ENCODE data around the gene VCP.

VCP gene

GRCh38 chr9:35114113-35114839 is 41.9 kb upstream of the VCP start:
- no peaks in the 10 kb centered on the region for H3K79me2 ChIP-seq (ENCODE audit: control insufficient read depth, insufficient read depth, low read length)
- peak overlapping the region; percentile 85 for H3K9ac ChIP-seq (ENCODE audit: low read length)
- peak overlapping the region; percentile 81 for H3K18ac ChIP-seq (ENCODE audit: low read length)
- H2BK5ac ChIP-seq (ENCODE audit: low read length), result peak overlapping the region; percentile 33
- no peak overlapping the region for H2AK5ac ChIP-seq (ENCODE audit: low read length)
- H3K27ac ChIP-seq (ENCODE audit: low read depth, low read length), result peak overlapping the region; percentile 93
- H3K4ac ChIP-seq (ENCODE audit: low read depth, low read length), result peak overlapping the region; percentile 74
- no peak overlapping the region for H4K5ac ChIP-seq (ENCODE audit: low read length)
- no peak overlapping the region for H2BK120ac ChIP-seq (ENCODE audit: low read depth, low read length)
- H3K79me1 ChIP-seq (ENCODE audit: low read length), result peaks cover 10% of the 10 kb centered on the region
- no peaks in the 10 kb centered on the region for H3K27me3 ChIP-seq (ENCODE audit: insufficient read depth, low read length, poor library complexity)
- WGBS (ENCODE audit: extremely low coverage, insufficient coverage, low lambda C conversion rate), result no CpG with 5 or more reads among the region's 5 CpGs
- H3K23ac ChIP-seq (ENCODE audit: low read length), result no peak overlapping the region
- peak overlapping the region; percentile 61 for H2BK15ac ChIP-seq (replicated peaks; ENCODE audit: low read depth)
- H4K8ac ChIP-seq (ENCODE audit: low read depth, low read length), result no peak overlapping the region
- H3K4me1 ChIP-seq (ENCODE audit: control insufficient read depth, low read depth, low read length), result peaks cover 9% of the 10 kb centered on the region
- H3K4me3 ChIP-seq (ENCODE audit: low read length), result no peak overlapping the region
- H3K56ac ChIP-seq (ENCODE audit: low read length), result peak overlapping the region; percentile 85
- DNase-seq, result peak; percentile 100
- H3K36me3 ChIP-seq (ENCODE audit: control insufficient read depth, insufficient read depth, low read length), result no peaks in the 10 kb centered on the region
- H3K4me2 ChIP-seq (ENCODE audit: low read length), result peak overlapping the region; percentile 94

- H3K27me3 ChIP-seq (ENCODE audit: insufficient read depth, low read length, poor library complexity), result no peaks in the 10 kb centered on the region
These were observed 40.0 kb upstream of the VCP start for GRCh38 chr9:35112257-35113020.

GRCh38 chr9:35111001-35111933 is 38.8 kb upstream of the VCP start:
- H3K79me2 ChIP-seq (ENCODE audit: control insufficient read depth, insufficient read depth, low read length), result no peaks in the 10 kb centered on the region
- H2BK15ac ChIP-seq (replicated peaks; ENCODE audit: low read depth), result no peak overlapping the region
- H4K8ac ChIP-seq (ENCODE audit: low read depth, low read length), result no peak overlapping the region
- H3K4ac ChIP-seq (ENCODE audit: low read depth, low read length), result no peak overlapping the region
- peak overlapping the region; percentile 82 for H3K9ac ChIP-seq (ENCODE audit: low read length)
- H3K4me3 ChIP-seq (ENCODE audit: low read length), result peak overlapping the region; percentile 63
- no peak overlapping the region for H3K23ac ChIP-seq (ENCODE audit: low read length)
- peak; percentile 100 for DNase-seq
- H2AK5ac ChIP-seq (ENCODE audit: low read length), result no peak overlapping the region
- H2BK5ac ChIP-seq (ENCODE audit: low read length), result no peak overlapping the region
- peak overlapping the region; percentile 87 for H3K4me2 ChIP-seq (ENCODE audit: low read length)
- H2BK120ac ChIP-seq (ENCODE audit: low read depth, low read length), result no peak overlapping the region
- H3K4me1 ChIP-seq (ENCODE audit: control insufficient read depth, low read depth, low read length), result peaks cover 9% of the 10 kb centered on the region
- H3K79me1 ChIP-seq (ENCODE audit: low read length), result peaks cover 10% of the 10 kb centered on the region
- no peak overlapping the region for H4K5ac ChIP-seq (ENCODE audit: low read length)
- H3K18ac ChIP-seq (ENCODE audit: low read length), result peak overlapping the region; percentile 20
- H3K27me3 ChIP-seq (ENCODE audit: insufficient read depth, low read length, poor library complexity), result no peaks in the 10 kb centered on the region
- H3K27ac ChIP-seq (ENCODE audit: low read depth, low read length), result peak overlapping the region; percentile 59
- WGBS (ENCODE audit: extremely low coverage, insufficient coverage, low lambda C conversion rate), result no CpG with 5 or more reads among the region's 57 CpGs
- no peaks in the 10 kb centered on the region for H3K36me3 ChIP-seq (ENCODE audit: control insufficient read depth, insufficient read depth, low read length)
- peak overlapping the region; percentile 91 for H3K56ac ChIP-seq (ENCODE audit: low read length)

More at GRCh38 chr9:35112257-35113020, 40.0 kb upstream of the VCP start:
- Histone ChIP-seq H3K4me2 (ENCODE audit: low read length) (no peak overlapping the region), H4K5ac (ENCODE audit: low read length) (no peak overlapping the region), H3K4me1 (ENCODE audit: control insufficient read depth, low read depth, low read length) (peaks cover 9% of the 10 kb centered on the region), H3K56ac (ENCODE audit: low read length) (no peak overlapping the region), H2AK5ac (ENCODE audit: low read length) (no peak overlapping the region), H3K18ac (ENCODE audit: low read length) (no peak overlapping the region), H2BK15ac (replicated peaks; ENCODE audit: low read depth) (no peak overlapping the region), H2BK5ac (ENCODE audit: low read length) (no peak overlapping the region), H3K4me3 (ENCODE audit: low read length) (no peak overlapping the region), H3K27ac (ENCODE audit: low read depth, low read length) (no peak overlapping the region), H4K8ac (ENCODE audit: low read depth, low read length) (no peak overlapping the region), H3K79me2 (ENCODE audit: control insufficient read depth, insufficient read depth, low read length) (no peaks in the 10 kb centered on the region), H3K9ac (ENCODE audit: low read length) (no peak overlapping the region), H3K36me3 (ENCODE audit: control insufficient read depth, insufficient read depth, low read length) (no peaks in the 10 kb centered on the region), H3K79me1 (ENCODE audit: low read length) (peaks cover 10% of the 10 kb centered on the region), H3K4ac (ENCODE audit: low read depth, low read length) (peak overlapping the region; percentile 19), H2BK120ac (ENCODE audit: low read depth, low read length) (no peak overlapping the region), H3K23ac (ENCODE audit: low read length) (no peak overlapping the region)
- no CpG with 5 or more reads among the region's 3 CpGs for WGBS (ENCODE audit: extremely low coverage, insufficient coverage, low lambda C conversion rate)
- DNase-seq, result no peak

- Histone ChIP-seq H3K18ac (ENCODE audit: low read length) (no peak overlapping the region), H3K23ac (ENCODE audit: low read length) (no peak overlapping the region), H3K56ac (ENCODE audit: low read length) (no peak overlapping the region), H3K27ac (ENCODE audit: low read depth, low read length) (no peak overlapping the region), H3K79me1 (ENCODE audit: low read length) (peaks cover 10% of the 10 kb centered on the region), H2BK15ac (replicated peaks; ENCODE audit: low read depth) (no peak overlapping the region), H4K5ac (ENCODE audit: low read length) (no peak overlapping the region), H3K36me3 (ENCODE audit: control insufficient read depth, insufficient read depth, low read length) (no peaks in the 10 kb centered on the region), H3K4me1 (ENCODE audit: control insufficient read depth, low read depth, low read length) (peaks cover 9% of the 10 kb centered on the region), H4K8ac (ENCODE audit: low read depth, low read length) (no peak overlapping the region), H3K4ac (ENCODE audit: low read depth, low read length) (no peak overlapping the region), H2AK5ac (ENCODE audit: low read length) (no peak overlapping the region), H2BK120ac (ENCODE audit: low read depth, low read length) (no peak overlapping the region), H3K4me3 (ENCODE audit: low read length) (no peak overlapping the region), H3K9ac (ENCODE audit: low read length) (no peak overlapping the region), H3K79me2 (ENCODE audit: control insufficient read depth, insufficient read depth, low read length) (no peaks in the 10 kb centered on the region), H2BK5ac (ENCODE audit: low read length) (no peak overlapping the region), H3K27me3 (ENCODE audit: insufficient read depth, low read length, poor library complexity) (no peaks in the 10 kb centered on the region), H3K4me2 (ENCODE audit: low read length) (no peak overlapping the region)
- no peak for DNase-seq
- no CpG with 5 or more reads among the region's 3 CpGs for whole genome bisulfite sequencing (ENCODE audit: extremely low coverage, insufficient coverage, low lambda C conversion rate)
These were observed 37.9 kb upstream of the VCP start for GRCh38 chr9:35110327-35110761.

- Histone ChIP-seq H3K27me3 (ENCODE audit: insufficient read depth, low read length, poor library complexity) (no peaks in the 10 kb centered on the region), H3K4me1 (ENCODE audit: control insufficient read depth, low read depth, low read length) (peaks cover 6% of the 10 kb centered on the region), H3K4me2 (ENCODE audit: low read length) (no peak overlapping the region), H2BK15ac (replicated peaks; ENCODE audit: low read depth) (no peak overlapping the region), H3K27ac (ENCODE audit: low read depth, low read length) (no peak overlapping the region), H4K8ac (ENCODE audit: low read depth, low read length) (no peak overlapping the region), H3K9ac (ENCODE audit: low read length) (no peak overlapping the region), H2BK5ac (ENCODE audit: low read length) (no peak overlapping the region), H2BK120ac (ENCODE audit: low read depth, low read length) (no peak overlapping the region), H3K79me1 (ENCODE audit: low read length) (peaks cover 10% of the 10 kb centered on the region), H3K18ac (ENCODE audit: low read length) (no peak overlapping the region), H3K56ac (ENCODE audit: low read length) (no peak overlapping the region), H2AK5ac (ENCODE audit: low read length) (no peak overlapping the region), H4K5ac (ENCODE audit: low read length) (no peak overlapping the region), H3K4ac (ENCODE audit: low read depth, low read length) (no peak overlapping the region), H3K36me3 (ENCODE audit: control insufficient read depth, insufficient read depth, low read length) (no peaks in the 10 kb centered on the region), H3K23ac (ENCODE audit: low read length) (no peak overlapping the region), H3K79me2 (ENCODE audit: control insufficient read depth, insufficient read depth, low read length) (no peaks in the 10 kb centered on the region), H3K4me3 (ENCODE audit: low read length) (no peak overlapping the region)
- no CpG with 5 or more reads among the region's 8 CpGs for WGBS (ENCODE audit: extremely low coverage, insufficient coverage, low lambda C conversion rate)
- DNase-seq, result no peak
These were observed 36.6 kb upstream of the VCP start for GRCh38 chr9:35108946-35109575.

Measured in mesendoderm (in vitro differentiated cells).